ENCODE measurements around the gene TUBB1.

- TF ChIP-seq POLR2A (IDR thresholded peaks at IDR 0.05; ENCODE audit: low read depth): no peak
- no peak for TF ChIP-seq CTCF (IDR thresholded peaks at IDR 0.05)
- no peak for TF ChIP-seq POLR2AphosphoS5 (IDR thresholded peaks at IDR 0.05)
- TF ChIP-seq EP300 (IDR thresholded peaks at IDR 0.05): no peak
Measured at GRCh38 chr20:59019217-59019616, at the start of gene TUBB1.
